Mesothelial cell of epicardium (in vitro differentiated cells): ENCODE results near the gene SPOCD1. TPM values are rescaled to one million over a fixed set of nuclear protein-coding genes. Genes with fewer than 3 reads are reported as not detected.
"Not testable (repeated sequence)": the region's sequence is repeated elsewhere in the genome, so short reads cannot be mapped to it uniquely, and the experiment has no call there.

Source experiments
- DNase-seq, 2 experiments: peaks; one replicate each; pipeline ENCODE4 v3.0.0; 2021; ENCODE audit warnings: low spot score in 2 of 2; ENCODE audit not compliant: unreplicated experiment in 2 of 2
- H3K27ac Mint-ChIP-seq: 2 replicates; pipeline ENCODE4 v1.8.0; 2021; ENCODE audit warnings: mixed read lengths
- H3K27me3 Mint-ChIP-seq: 2 replicates; pipeline ENCODE4 v1.8.0; 2021; ENCODE audit warnings: low read depth, mixed read lengths
- H3K36me3 Mint-ChIP-seq: 2 replicates; pipeline ENCODE4 v1.8.0; 2021; ENCODE audit warnings: mixed read lengths
- H3K4me1 Mint-ChIP-seq: 2 replicates; pipeline ENCODE4 v1.8.0; 2021; ENCODE audit warnings: mixed read lengths
- H3K4me3 Mint-ChIP-seq: 2 replicates; pipeline ENCODE4 v1.8.0; 2021; ENCODE audit warnings: mild to moderate bottlenecking, moderate library complexity, mixed read lengths
- H3K9me3 Mint-ChIP-seq: 2 replicates; pipeline ENCODE4 v1.8.0; 2021; ENCODE audit warnings: mixed read lengths
- total RNA-seq: library from RNA; stranded (reverse); gene quantifications from 3 replicates; pipeline ENCODE4 v1.2.1, GENCODE V29; 2021
- TF ChIP-seq, protein P1 (sequence below): fragments of 200-600 bp; sonication (generic); IDR thresholded peaks from one replicate; pipeline ENCODE4 v1.5.0; 2021; ENCODE audit warnings: antibody characterized with exemption; ENCODE audit not compliant: unreplicated experiment

The SPOCD1 gene
- total RNA-seq, 1 donor from 2014 or later = 1.3 TPM

DNA sequence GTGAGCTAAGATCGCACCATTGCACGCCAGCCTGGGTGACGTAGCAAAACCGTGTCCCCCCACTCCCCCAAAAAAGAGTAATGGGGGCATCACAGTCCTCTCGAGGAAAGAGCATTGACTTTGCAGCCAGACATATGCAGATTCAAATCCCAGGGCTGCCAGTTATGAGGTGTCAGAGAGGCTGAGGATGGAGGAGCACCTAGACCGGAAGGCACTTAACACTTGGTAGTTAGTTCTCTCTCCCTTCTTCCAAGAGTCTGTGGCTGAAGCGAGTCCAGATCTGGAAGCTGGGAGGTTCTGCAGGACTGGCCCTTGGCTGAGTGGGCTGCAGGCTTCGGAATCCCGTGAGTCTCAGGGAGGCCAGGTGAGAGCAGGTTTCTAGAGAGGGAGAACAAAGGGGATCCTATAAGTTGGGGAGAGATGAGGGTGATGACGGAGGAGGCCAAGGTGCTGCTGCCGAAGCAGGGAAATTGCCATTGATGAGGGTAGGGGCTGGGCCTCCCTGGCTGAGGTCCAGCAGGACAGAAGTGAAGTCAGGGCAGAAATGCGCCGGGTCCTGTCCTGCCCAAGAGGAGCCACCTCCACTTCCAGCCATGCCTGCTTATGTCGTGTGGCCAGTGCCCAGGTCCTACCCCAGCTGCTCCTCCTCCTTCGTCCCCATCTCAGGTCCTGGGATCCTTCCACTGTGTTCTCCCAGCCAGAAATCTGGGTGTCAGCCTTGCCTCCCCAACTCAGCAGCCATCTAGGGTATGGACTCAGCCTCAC is 13.3 kb upstream of the SPOCD1 start:
- H3K9me3 Mint-ChIP-seq = no peaks in the 10 kb centered on the region
- TF ChIP-seq, protein P1, sequence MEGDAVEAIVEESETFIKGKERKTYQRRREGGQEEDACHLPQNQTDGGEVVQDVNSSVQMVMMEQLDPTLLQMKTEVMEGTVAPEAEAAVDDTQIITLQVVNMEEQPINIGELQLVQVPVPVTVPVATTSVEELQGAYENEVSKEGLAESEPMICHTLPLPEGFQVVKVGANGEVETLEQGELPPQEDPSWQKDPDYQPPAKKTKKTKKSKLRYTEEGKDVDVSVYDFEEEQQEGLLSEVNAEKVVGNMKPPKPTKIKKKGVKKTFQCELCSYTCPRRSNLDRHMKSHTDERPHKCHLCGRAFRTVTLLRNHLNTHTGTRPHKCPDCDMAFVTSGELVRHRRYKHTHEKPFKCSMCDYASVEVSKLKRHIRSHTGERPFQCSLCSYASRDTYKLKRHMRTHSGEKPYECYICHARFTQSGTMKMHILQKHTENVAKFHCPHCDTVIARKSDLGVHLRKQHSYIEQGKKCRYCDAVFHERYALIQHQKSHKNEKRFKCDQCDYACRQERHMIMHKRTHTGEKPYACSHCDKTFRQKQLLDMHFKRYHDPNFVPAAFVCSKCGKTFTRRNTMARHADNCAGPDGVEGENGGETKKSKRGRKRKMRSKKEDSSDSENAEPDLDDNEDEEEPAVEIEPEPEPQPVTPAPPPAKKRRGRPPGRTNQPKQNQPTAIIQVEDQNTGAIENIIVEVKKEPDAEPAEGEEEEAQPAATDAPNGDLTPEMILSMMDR = no peak
- no peak overlapping the region for H3K4me3 Mint-ChIP-seq
- H3K4me1 Mint-ChIP-seq = peaks cover 7% of the 10 kb centered on the region
- no peaks in the 10 kb centered on the region for H3K36me3 Mint-ChIP-seq
- no peaks in the 10 kb centered on the region for H3K27me3 Mint-ChIP-seq
- H3K27ac Mint-ChIP-seq = no peak overlapping the region
- no peak for DNase-seq

DNA sequence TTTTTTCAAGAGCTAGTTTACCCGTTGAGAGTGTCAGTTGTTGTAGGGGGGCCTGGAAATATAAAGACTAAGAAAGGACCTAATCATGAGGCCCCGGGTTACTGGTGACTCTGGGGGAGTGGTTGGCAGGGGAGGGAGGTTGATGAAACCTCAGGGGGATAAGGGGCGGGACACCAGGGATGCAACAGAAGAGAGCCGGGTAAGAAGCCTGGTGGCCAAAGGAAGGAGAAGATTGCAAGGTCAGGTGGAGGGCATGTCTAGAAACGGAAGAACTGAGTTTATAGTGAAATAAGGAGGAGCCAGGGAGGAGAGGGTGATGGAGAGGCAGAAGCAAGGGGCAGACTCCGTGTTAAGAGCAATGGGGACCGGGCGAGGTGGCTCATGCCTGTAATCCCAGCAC is 12.5 kb upstream of the SPOCD1 start:
- no peaks in the 10 kb centered on the region for H3K27me3 Mint-ChIP-seq
- TF ChIP-seq, protein P1 = no peak
- H3K4me3 Mint-ChIP-seq = no peak overlapping the region
- no peak for DNase-seq
- no peaks in the 10 kb centered on the region for H3K9me3 Mint-ChIP-seq
- no peak overlapping the region for H3K27ac Mint-ChIP-seq
- H3K36me3 Mint-ChIP-seq = no peaks in the 10 kb centered on the region
- peaks cover 7% of the 10 kb centered on the region for H3K4me1 Mint-ChIP-seq

- DNase-seq = no peak
- Mint-ChIP-seq H3K27me3 (no peaks in the 10 kb centered on the region), H3K9me3 (no peaks in the 10 kb centered on the region), H3K4me3 (no peak overlapping the region), H3K27ac (no peak overlapping the region), H3K4me1 (peaks cover 2% of the 10 kb centered on the region), H3K36me3 (no peaks in the 10 kb centered on the region)
- TF ChIP-seq, protein P1 = no peak
These were observed 8.0 kb upstream of the SPOCD1 start for GRCh38 chr1:31823780-31824179.

GRCh38 chr1:31822766-31823165 is 6.9 kb upstream of the SPOCD1 start:
- Mint-ChIP-seq H3K27me3 (no peaks in the 10 kb centered on the region), H3K27ac (no peak overlapping the region), H3K36me3 (no peaks in the 10 kb centered on the region), H3K4me1 (no peaks in the 10 kb centered on the region), H3K4me3 (no peak overlapping the region), H3K9me3 (no peaks in the 10 kb centered on the region)
- TF ChIP-seq, protein P1 = no peak
- no peak for DNase-seq

DNA sequence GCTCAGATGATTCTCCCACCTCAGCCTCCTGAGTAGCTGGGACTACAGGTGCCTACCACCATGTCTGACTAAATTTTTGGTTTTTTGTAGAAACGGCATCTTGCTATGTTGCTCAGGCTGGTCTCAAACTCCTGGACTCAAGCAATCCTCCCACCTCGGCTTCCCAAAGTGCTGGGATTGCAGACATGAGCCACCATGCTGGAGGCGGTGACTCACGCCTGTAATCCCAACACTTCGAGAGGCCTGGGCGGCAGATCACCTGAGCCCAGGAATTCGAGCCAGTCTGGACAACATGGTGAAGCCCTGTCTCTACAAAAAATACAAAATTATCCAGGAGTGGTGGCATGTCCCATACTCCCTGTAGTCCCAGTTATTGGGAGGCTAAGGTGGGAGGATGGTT is 4.4 kb upstream of the SPOCD1 start:
- not testable (repeated sequence) for H3K4me1 Mint-ChIP-seq, H3K27me3 Mint-ChIP-seq, H3K27ac Mint-ChIP-seq, H3K9me3 Mint-ChIP-seq, DNase-seq, H3K4me3 Mint-ChIP-seq, H3K36me3 Mint-ChIP-seq

- no peaks in the 10 kb centered on the region for H3K27me3 Mint-ChIP-seq
- H3K9me3 Mint-ChIP-seq = peaks cover 3% of the 10 kb centered on the region
- DNase-seq = no peak
- H3K4me1 Mint-ChIP-seq = peaks cover 4% of the 10 kb centered on the region
- TF ChIP-seq, protein P1 = no peak
- H3K27ac Mint-ChIP-seq = no peak overlapping the region
- H3K4me3 Mint-ChIP-seq = no peak overlapping the region
- H3K36me3 Mint-ChIP-seq = no peaks in the 10 kb centered on the region
These were observed 2.4 kb upstream of the SPOCD1 start for GRCh38 chr1:31818206-31818605.

GRCh38 chr1:31816947-31817346 is 1.1 kb upstream of the SPOCD1 start:
- H3K27me3 Mint-ChIP-seq, DNase-seq, H3K36me3 Mint-ChIP-seq, H3K4me1 Mint-ChIP-seq, H3K4me3 Mint-ChIP-seq, H3K27ac Mint-ChIP-seq, H3K9me3 Mint-ChIP-seq: not testable (repeated sequence)

- not testable (repeated sequence) for H3K4me1 Mint-ChIP-seq, DNase-seq, H3K36me3 Mint-ChIP-seq, H3K27me3 Mint-ChIP-seq, H3K9me3 Mint-ChIP-seq, H3K27ac Mint-ChIP-seq, H3K4me3 Mint-ChIP-seq
These were observed 679 bp upstream of the SPOCD1 start for GRCh38 chr1:31816501-31816900.
